Activated B cell treated with CpG ODN at 0.5 μM for 24 hours (primary cell): ENCODE data around the gene PAGR1. TPM values are rescaled to one million over a fixed set of nuclear protein-coding genes. Genes with fewer than 3 reads are reported as not detected.
"Not testable (repeated sequence)": the region's sequence is repeated elsewhere in the genome, so short reads cannot be mapped to it uniquely, and the experiment has no call there.

ENCODE experiments used
- ATAC-seq: fragments of 200-7000 bp; cut with Tn5 transposase; one replicate; pipeline ENCODE4 v1.10.0; 2021; ENCODE audit warnings: low read depth, mild to moderate bottlenecking, moderate library complexity
- CTCF ChIA-PET: fragments of 350-600 bp; sonication (Branson Sonifier 250); formaldehyde crosslinking; loops from one replicate; lab custom pipeline; 2021; ENCODE audit warnings: antibody characterized with exemption; lab: Charles Lee
- POLR2A ChIA-PET: fragments of 350-600 bp; sonication (Branson Sonifier 250); formaldehyde crosslinking; loops from one replicate; lab custom pipeline; 2021; ENCODE audit warnings: antibody characterized with exemption; lab: Charles Lee
- DNase-seq: peaks from one replicate; pipeline ENCODE4 v3.0.0; 2022
- H3K27ac Mint-ChIP-seq: one replicate; pipeline ENCODE4 v1.8.0; 2020; ENCODE audit warnings: mixed read lengths
- H3K27me3 Mint-ChIP-seq: one replicate; pipeline ENCODE4 v1.8.0; 2021; ENCODE audit warnings: mixed read lengths
- H3K36me3 Mint-ChIP-seq: one replicate; pipeline ENCODE4 v1.8.0; 2021; ENCODE audit warnings: low read depth, mixed read lengths
- H3K4me1 Mint-ChIP-seq: one replicate; pipeline ENCODE4 v1.8.0; 2021; ENCODE audit warnings: mixed read lengths
- H3K4me3 Mint-ChIP-seq: one replicate; pipeline ENCODE4 v1.8.0; 2020; ENCODE audit warnings: mild to moderate bottlenecking, mixed read lengths
- H3K9me3 Mint-ChIP-seq: one replicate; pipeline ENCODE4 v1.8.0; 2020; ENCODE audit warnings: mixed read lengths
- intact Hi-C: fragments of 100-400 bp; cut with micrococcal nuclease; formaldehyde crosslinking; loops from one replicate; pipeline ENCODE4 v1.15.1; 2024
- total RNA-seq: library from RNA; stranded (reverse); gene quantifications from 2 replicates; pipeline ENCODE4 v1.2.3, GENCODE V29; 2022
- TF ChIP-seq, protein P1 (sequence below): fragments of 200-600 bp; IDR thresholded peaks from one replicate; pipeline ENCODE4 v1.8.0; 2022; ENCODE audit warnings: antibody characterized with exemption, mild to moderate bottlenecking

Gene PAGR1
- total RNA-seq, 1 donor from 2014 or later, result 18.6 TPM

DNA sequence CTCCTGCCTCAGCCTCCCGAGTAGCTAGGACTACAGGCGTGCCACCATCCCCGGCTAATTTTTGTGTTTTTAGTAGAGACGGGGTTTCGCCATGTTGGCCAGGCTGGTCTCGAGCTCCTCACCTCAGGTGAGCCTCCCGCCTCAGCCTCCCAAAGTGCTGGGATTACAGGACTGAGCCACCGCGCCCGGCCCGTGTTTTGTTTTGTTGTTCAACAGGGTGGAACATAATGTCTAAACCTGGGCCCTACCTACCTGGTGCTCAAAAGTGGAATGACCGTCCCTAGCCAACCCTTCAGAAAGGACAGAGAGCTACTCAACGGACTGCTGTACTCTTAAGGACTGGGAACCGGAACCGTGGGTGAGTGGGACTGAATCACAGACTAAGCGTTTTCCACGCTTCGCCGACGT is 26.2 kb upstream of the PAGR1 start:
- peaks cover 6% of the 10 kb centered on the region for H3K36me3 Mint-ChIP-seq
- peak overlapping the region; percentile 98 for H3K4me3 Mint-ChIP-seq
- peaks cover 40% of the 10 kb centered on the region for H3K4me1 Mint-ChIP-seq
- ChIA-PET POLR2A (interaction anchor here (0.6 to 3.0 kb wide), 26 partner anchors 8 to 958 kb away, joined by 3 to 58 read pairs (median 6); partner anchors contain the start of genes ALDOA, CDIPT, CORO1A and DCTPP1), CTCF (interaction anchor here (0.7 to 3.4 kb wide), 10 partner anchors 14 to 89 kb away, joined by 3 to 24 read pairs (median 4); partner anchors contain the start of gene PAGR1)
- no peaks in the 10 kb centered on the region for H3K9me3 Mint-ChIP-seq
- intact Hi-C loops, result loop anchor here (1.0 to 5.0 kb wide), 9 partner anchors 18 to 207 kb away; partner anchors contain the start of genes CDIPT, INO80E and PAGR1
- no peaks in the 10 kb centered on the region for H3K27me3 Mint-ChIP-seq
- TF ChIP-seq, protein P1, sequence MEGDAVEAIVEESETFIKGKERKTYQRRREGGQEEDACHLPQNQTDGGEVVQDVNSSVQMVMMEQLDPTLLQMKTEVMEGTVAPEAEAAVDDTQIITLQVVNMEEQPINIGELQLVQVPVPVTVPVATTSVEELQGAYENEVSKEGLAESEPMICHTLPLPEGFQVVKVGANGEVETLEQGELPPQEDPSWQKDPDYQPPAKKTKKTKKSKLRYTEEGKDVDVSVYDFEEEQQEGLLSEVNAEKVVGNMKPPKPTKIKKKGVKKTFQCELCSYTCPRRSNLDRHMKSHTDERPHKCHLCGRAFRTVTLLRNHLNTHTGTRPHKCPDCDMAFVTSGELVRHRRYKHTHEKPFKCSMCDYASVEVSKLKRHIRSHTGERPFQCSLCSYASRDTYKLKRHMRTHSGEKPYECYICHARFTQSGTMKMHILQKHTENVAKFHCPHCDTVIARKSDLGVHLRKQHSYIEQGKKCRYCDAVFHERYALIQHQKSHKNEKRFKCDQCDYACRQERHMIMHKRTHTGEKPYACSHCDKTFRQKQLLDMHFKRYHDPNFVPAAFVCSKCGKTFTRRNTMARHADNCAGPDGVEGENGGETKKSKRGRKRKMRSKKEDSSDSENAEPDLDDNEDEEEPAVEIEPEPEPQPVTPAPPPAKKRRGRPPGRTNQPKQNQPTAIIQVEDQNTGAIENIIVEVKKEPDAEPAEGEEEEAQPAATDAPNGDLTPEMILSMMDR, result no peak
- ATAC-seq, result no peak
- no peak for DNase-seq
- peak overlapping the region; percentile 93 for H3K27ac Mint-ChIP-seq

DNA sequence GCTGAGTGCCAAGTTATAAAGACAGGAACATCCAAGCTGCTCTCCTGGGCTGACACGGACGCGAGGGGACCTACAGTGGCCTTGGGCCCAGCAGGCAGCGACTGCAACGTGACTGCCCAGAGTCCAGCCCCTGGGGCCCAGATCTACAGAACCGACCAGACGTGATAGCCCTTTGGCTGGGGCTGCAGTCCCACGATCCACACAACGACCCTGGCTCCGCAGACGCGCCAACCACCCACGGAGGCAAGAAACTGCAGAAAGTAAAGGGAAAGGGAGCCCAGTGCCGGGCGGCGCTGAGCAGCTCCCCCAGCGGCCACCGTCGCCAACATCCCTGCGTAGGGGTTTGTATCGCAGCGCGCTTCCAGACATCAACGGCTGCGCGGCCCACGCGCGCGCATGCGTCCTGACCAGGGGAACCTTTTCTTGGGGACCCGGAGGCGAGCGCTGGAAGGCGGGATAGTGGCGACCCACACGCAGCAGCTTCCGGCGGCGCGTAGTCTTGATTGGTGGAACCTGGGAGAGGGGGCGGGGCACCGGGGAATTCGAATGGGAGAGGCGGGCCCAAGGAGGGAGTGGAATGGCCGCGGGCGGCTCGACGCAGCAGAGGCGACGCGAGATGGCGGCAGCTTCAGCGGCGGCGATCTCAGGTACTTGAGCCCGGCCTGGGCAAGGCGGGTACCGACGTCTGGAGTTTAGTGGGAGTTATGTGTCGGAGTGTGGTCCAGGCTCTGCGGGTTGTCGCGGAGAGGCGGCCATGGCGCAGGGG is 25.6 kb upstream of the PAGR1 start, which contains the start of gene KIF22:
Gene KIF22 (plus strand): TSS at position 569 of the 766 bp plus-strand sequence. CDS start 9 bp downstream, at position 578.
- DNase-seq (peak; percentile 99), ATAC-seq (peak; percentile 97)
- TF ChIP-seq, protein P1, result no peak
- H3K36me3 Mint-ChIP-seq, result peaks cover 6% of the 10 kb centered on the region
- H3K27ac Mint-ChIP-seq, result peak within 1 kb of the TSS; percentile 93
- ChIA-PET CTCF (interaction anchor here (0.6 to 3.4 kb wide), 13 partner anchors 12 to 241 kb away, joined by 3 to 24 read pairs (median 4); partner anchors contain the start of gene PAGR1), POLR2A (interaction anchor here (0.6 to 3.0 kb wide), 31 partner anchors 9 to 1318 kb away, joined by 3 to 58 read pairs (median 5); partner anchors contain the start of genes ALDOA, CDIPT, CORO1A and DCTPP1)
- H3K9me3 Mint-ChIP-seq, result no peaks in the 10 kb centered on the region
- peak within 1 kb of the TSS; percentile 98 for H3K4me3 Mint-ChIP-seq
- no peaks in the 10 kb centered on the region for H3K27me3 Mint-ChIP-seq
- peaks cover 34% of the 10 kb centered on the region for H3K4me1 Mint-ChIP-seq
- intact Hi-C loops, result loop anchor here (1.0 to 5.0 kb wide), 9 partner anchors 17 to 206 kb away; partner anchors contain the start of genes CDIPT, INO80E and PAGR1

- peaks cover 6% of the 10 kb centered on the region for H3K36me3 Mint-ChIP-seq
- DNase-seq, result no peak
- peak overlapping the region; percentile 93 for H3K27ac Mint-ChIP-seq
- intact Hi-C loops, result loop anchor here (1.0 to 5.0 kb wide), 9 partner anchors 16 to 206 kb away; partner anchors contain the start of genes CDIPT, INO80E and PAGR1
- H3K27me3 Mint-ChIP-seq, result no peaks in the 10 kb centered on the region
- ChIA-PET POLR2A (interaction anchor here (0.6 to 3.0 kb wide), 19 partner anchors 11 to 1319 kb away, joined by 3 to 58 read pairs (median 6); partner anchors contain the start of genes ALDOA, DCTPP1, KCTD13 and MAZ), CTCF (interaction anchor here (0.8 to 3.4 kb wide), 9 partner anchors 11 to 240 kb away, joined by 3 to 24 read pairs (median 4); partner anchors contain the start of gene PAGR1)
- H3K9me3 Mint-ChIP-seq, result no peaks in the 10 kb centered on the region
- H3K4me3 Mint-ChIP-seq, result peak overlapping the region; percentile 98
- H3K4me1 Mint-ChIP-seq, result peaks cover 30% of the 10 kb centered on the region
- TF ChIP-seq, protein P1, result no peak
- peak; percentile 1 for ATAC-seq
These were observed 24.8 kb upstream of the PAGR1 start for GRCh38 chr16:29790949-29791844.

- Mint-ChIP-seq H3K4me1 (peaks cover 30% of the 10 kb centered on the region), H3K9me3 (no peaks in the 10 kb centered on the region), H3K27me3 (no peaks in the 10 kb centered on the region), H3K4me3 (peak overlapping the region; percentile 98), H3K27ac (peak overlapping the region; percentile 18), H3K36me3 (peaks cover 11% of the 10 kb centered on the region)
- ATAC-seq (no peak), DNase-seq (no peak)
- CTCF ChIA-PET, result no interaction called here
- POLR2A ChIA-PET, result interaction anchor here (0.7 kb wide), 1 partner anchor 12 kb away, joined by 3 read pairs; no protein-coding TSS in a partner anchor
- intact Hi-C loops, result loop anchor here (2.0 to 5.0 kb wide), 3 partner anchors 60 to 205 kb away; partner anchors contain the start of gene INO80E
- TF ChIP-seq, protein P1, result no peak
These were observed 23.8 kb upstream of the PAGR1 start for GRCh38 chr16:29791845-29792807.

DNA sequence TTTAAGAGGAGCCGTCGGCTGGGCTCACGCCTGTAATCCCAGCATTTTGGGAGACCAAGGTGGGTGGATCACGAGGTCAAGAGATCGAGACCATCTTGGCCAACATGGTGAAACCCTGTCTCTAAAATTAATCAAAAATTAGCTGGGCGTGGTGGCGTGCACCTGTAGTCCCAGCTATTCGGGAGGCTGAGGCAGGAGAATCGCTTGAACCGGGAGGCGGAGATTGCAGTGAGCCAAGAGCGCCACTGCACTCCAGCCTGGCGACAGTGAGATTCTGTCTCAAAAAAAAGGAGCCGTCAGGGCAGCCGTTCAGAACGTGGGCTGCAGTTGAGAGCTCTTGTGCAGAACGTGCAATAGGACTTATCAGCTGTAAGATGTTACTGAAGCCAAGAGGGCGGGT is 22.8 kb upstream of the PAGR1 start:
- H3K27ac Mint-ChIP-seq, H3K4me3 Mint-ChIP-seq, H3K9me3 Mint-ChIP-seq, POLR2A ChIA-PET, H3K27me3 Mint-ChIP-seq, DNase-seq, ATAC-seq: not testable (repeated sequence)
- CTCF ChIA-PET, result interaction anchor here (1.2 kb wide), 1 partner anchor 11 kb away, joined by 3 read pairs; no protein-coding TSS in a partner anchor
- intact Hi-C loops, result loop anchor here (5.0 kb wide), 1 partner anchor 61 kb away; no protein-coding TSS in a partner anchor
- peaks cover 30% of the 10 kb centered on the region for H3K4me1 Mint-ChIP-seq
- peaks cover 21% of the 10 kb centered on the region for H3K36me3 Mint-ChIP-seq
